KMS-11 (cell line): ENCODE measurements around the gene A4GALT.
"Not testable (repeated sequence)": the region's sequence is repeated elsewhere in the genome, so short reads cannot be mapped to it uniquely, and the experiment has no call there.

ENCODE experiments used
- H2AFZ ChIP-seq: fragments of 200-600 bp; sonication (generic); 2 replicates; pipeline ENCODE4 v1.6.1; 2016; ENCODE audit warnings: antibody characterized with exemption, mixed run types, low read depth
- H3K27ac ChIP-seq: fragments of 200-600 bp; sonication (generic); 2 replicates; pipeline ENCODE4 v1.6.1; 2016; ENCODE audit warnings: mild to moderate bottlenecking, mixed run types
- H3K27me3 ChIP-seq: fragments of 200-600 bp; sonication (generic); 2 replicates; pipeline ENCODE4 v1.6.1; 2017; ENCODE audit warnings: mild to moderate bottlenecking, low read depth, mixed run types, moderate library complexity; ENCODE audit not compliant: insufficient read depth
- H3K36me3 ChIP-seq: fragments of 200-600 bp; sonication (generic); 2 replicates; pipeline ENCODE4 v1.6.1; 2017; ENCODE audit warnings: mild to moderate bottlenecking, mixed run types; ENCODE audit not compliant: insufficient read depth
- H3K4me1 ChIP-seq: fragments of 200-600 bp; sonication (generic); 2 replicates; pipeline ENCODE4 v1.6.1; 2016; ENCODE audit warnings: mild to moderate bottlenecking, low read depth, mixed run types; ENCODE audit not compliant: poor library complexity, severe bottlenecking
- H3K4me2 ChIP-seq: fragments of 200-600 bp; sonication (generic); 2 replicates; pipeline ENCODE4 v1.7.0; 2016; ENCODE audit warnings: mild to moderate bottlenecking, mixed run types
- H3K4me3 ChIP-seq: fragments of 200-600 bp; sonication (generic); IDR thresholded peaks from 2 replicates; pipeline ENCODE4 v1.6.1; 2017; ENCODE audit warnings: low read depth, low read length, mixed read lengths; ENCODE audit not compliant: insufficient read depth
- H3K79me2 ChIP-seq: fragments of 200-600 bp; sonication (generic); 2 replicates; pipeline ENCODE4 v1.6.1; 2016; ENCODE audit warnings: low read depth, mixed run types; ENCODE audit not compliant: insufficient read depth
- H3K9ac ChIP-seq: fragments of 200-600 bp; sonication (generic); 2 replicates; pipeline ENCODE4 v1.6.1; 2016; ENCODE audit warnings: mild to moderate bottlenecking, mixed run types
- H4K20me1 ChIP-seq: fragments of 200-600 bp; sonication (generic); 2 replicates; pipeline ENCODE4 v1.6.1; 2016; ENCODE audit warnings: mild to moderate bottlenecking, mixed run types; ENCODE audit not compliant: insufficient read depth
- CTCF ChIP-seq: fragments of 200-600 bp; sonication (generic); conservative IDR thresholded peaks from 2 replicates; pipeline ENCODE4 v1.6.1; 2017; ENCODE audit warnings: low read depth, mild to moderate bottlenecking, antibody characterized with exemption, low read length, moderate library complexity, mixed read lengths

A4GALT gene

DNA sequence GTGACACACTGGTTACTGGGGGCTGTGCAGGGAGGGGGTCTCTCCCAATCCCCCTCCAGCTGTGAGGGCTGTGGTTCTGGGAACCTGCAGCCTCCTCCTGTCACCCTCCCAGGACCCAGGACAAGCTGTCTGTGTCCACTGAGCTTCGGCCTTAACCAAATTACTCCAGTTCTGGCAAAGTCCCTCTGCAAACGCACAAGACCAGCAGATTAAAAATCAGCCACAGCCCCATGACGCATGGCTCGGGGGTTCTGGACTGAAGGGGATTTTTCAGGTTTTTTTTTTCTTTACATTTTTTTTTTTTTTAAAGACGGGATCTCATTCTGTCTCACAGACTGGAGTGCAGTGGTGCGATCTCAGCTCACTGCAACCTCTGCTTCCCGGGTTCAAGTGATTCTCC lies 32.2 kb upstream of the A4GALT start:
- Histone ChIP-seq H3K4me1 (no peaks in the 10 kb centered on the region), H3K79me2 (no peaks in the 10 kb centered on the region), H3K4me2 (no peak overlapping the region), H3K27me3 (no peaks in the 10 kb centered on the region), H3K9ac (no peak overlapping the region), H3K4me3 (no peak overlapping the region), H2AFZ (no peak overlapping the region), H3K36me3 (no peaks in the 10 kb centered on the region), H3K27ac (no peak overlapping the region), H4K20me1 (no peaks in the 10 kb centered on the region)
- TF ChIP-seq CTCF: no peak

DNA sequence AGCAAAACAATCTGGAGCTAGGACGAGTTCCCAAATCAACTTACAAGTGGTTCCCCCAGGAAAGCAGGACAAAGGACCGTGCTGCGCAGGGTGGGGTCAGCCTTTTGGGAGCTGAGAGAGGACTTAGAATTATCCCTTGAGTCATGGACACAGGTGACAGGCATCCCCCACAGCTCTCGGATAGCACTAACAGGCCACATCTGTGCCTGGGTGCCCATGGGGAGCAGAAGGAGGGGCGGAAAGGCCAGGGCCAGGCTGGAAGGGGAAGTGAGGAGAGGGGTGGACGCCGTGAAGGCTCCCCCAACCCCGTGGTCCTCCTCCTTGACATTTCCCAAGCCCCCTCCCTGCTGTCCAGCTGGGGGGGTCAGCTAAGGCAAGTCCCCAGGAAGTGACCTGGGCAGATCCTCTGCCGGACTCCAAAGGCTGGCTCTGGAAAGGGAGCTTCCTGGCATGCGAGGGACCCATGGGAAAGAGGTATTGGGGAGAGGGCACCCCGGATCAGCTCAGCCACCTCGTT lies 31.6 kb upstream of the A4GALT start:
- Histone ChIP-seq H2AFZ (no peak overlapping the region), H4K20me1 (no peaks in the 10 kb centered on the region), H3K27ac (no peak overlapping the region), H3K79me2 (no peaks in the 10 kb centered on the region), H3K9ac (no peak overlapping the region), H3K4me1 (no peaks in the 10 kb centered on the region), H3K36me3 (no peaks in the 10 kb centered on the region), H3K4me2 (no peak overlapping the region), H3K4me3 (no peak overlapping the region), H3K27me3 (no peaks in the 10 kb centered on the region)
- no peak for TF ChIP-seq CTCF

- H3K27me3 ChIP-seq, H3K4me3 ChIP-seq, H4K20me1 ChIP-seq, H3K36me3 ChIP-seq, H3K4me2 ChIP-seq, H2AFZ ChIP-seq, H3K4me1 ChIP-seq, H3K27ac ChIP-seq, H3K9ac ChIP-seq, H3K79me2 ChIP-seq: not testable (repeated sequence)
Observed at GRCh38 chr22:42750421-42750820, 29.8 kb upstream of the A4GALT start.

- H3K9ac ChIP-seq: no peak overlapping the region
- H3K79me2 ChIP-seq: no peaks in the 10 kb centered on the region
- no peak overlapping the region for H2AFZ ChIP-seq
- no peaks in the 10 kb centered on the region for H3K4me1 ChIP-seq
- H3K27me3 ChIP-seq: no peaks in the 10 kb centered on the region
- H4K20me1 ChIP-seq: no peaks in the 10 kb centered on the region
- no peak overlapping the region for H3K4me3 ChIP-seq
- no peak overlapping the region for H3K4me2 ChIP-seq
- no peak overlapping the region for H3K27ac ChIP-seq
- no peak for TF ChIP-seq CTCF
- H3K36me3 ChIP-seq: no peaks in the 10 kb centered on the region
Observed at GRCh38 chr22:42747701-42748513, 27.2 kb upstream of the A4GALT start.

DNA sequence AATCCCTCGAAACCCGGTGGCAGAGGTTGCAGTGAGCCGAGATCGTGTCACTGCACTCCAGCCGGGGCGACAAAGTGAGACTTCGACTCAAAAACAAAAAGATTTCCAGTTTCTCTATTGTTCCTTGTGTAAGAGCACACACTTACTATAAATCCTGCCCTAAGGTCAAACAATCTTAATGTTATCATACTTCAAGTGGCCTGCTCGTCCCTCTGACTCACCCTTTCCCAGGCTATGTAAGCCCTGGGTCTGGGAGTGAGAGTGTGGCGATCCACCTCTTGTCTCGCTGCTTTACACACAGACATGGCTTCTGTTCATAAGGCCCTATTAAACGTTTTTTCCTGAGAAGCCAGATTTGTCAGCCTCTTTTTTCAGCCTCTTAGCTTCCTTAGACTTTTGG lies 24.4 kb upstream of the A4GALT start:
- no peak overlapping the region for H3K27ac ChIP-seq
- H3K4me1 ChIP-seq: peaks cover 8% of the 10 kb centered on the region
- H4K20me1 ChIP-seq: no peaks in the 10 kb centered on the region
- no peaks in the 10 kb centered on the region for H3K79me2 ChIP-seq
- no peak for TF ChIP-seq CTCF
- H3K27me3 ChIP-seq: no peaks in the 10 kb centered on the region
- no peak overlapping the region for H3K4me3 ChIP-seq
- no peak overlapping the region for H3K4me2 ChIP-seq
- H3K36me3 ChIP-seq: no peaks in the 10 kb centered on the region
- H2AFZ ChIP-seq: no peak overlapping the region
- H3K9ac ChIP-seq: no peak overlapping the region
